Smooth muscle cell (in vitro differentiated cells): ENCODE data around the gene ADAM11. TPM values are rescaled to one million over a fixed set of nuclear protein-coding genes. Genes with fewer than 3 reads are reported as not detected.
"Not testable (repeated sequence)": the region's sequence is repeated elsewhere in the genome, so short reads cannot be mapped to it uniquely, and the experiment has no call there.

ENCODE experiments used
- DNase-seq: peaks from one replicate; lab custom pipeline; 2025; ENCODE audit not compliant: unreplicated experiment; lab: John Stamatoyannopoulos, UW
- H2AFZ ChIP-seq: fragments of 200-600 bp; sonication (generic); 2 replicates; pipeline ENCODE4 v1.6.0; 2016; ENCODE audit warnings: antibody characterized with exemption, low read depth, mild to moderate bottlenecking
- H3F3A ChIP-seq: fragments of 200-600 bp; sonication (generic); 2 replicates; pipeline ENCODE4 v1.6.0; 2017; ENCODE audit warnings: antibody characterized with exemption, low read depth
- H3K27ac ChIP-seq: fragments of 200-600 bp; sonication (generic); 2 replicates; pipeline ENCODE4 v1.5.1; 2016; ENCODE audit warnings: low read depth, mild to moderate bottlenecking
- H3K27me3 ChIP-seq: fragments of 200-600 bp; sonication (generic); 2 replicates; pipeline ENCODE4 v1.6.1; 2016; ENCODE audit warnings: low read depth, mild to moderate bottlenecking
- H3K36me3 ChIP-seq: fragments of 200-600 bp; sonication (generic); 2 replicates; pipeline ENCODE4 v1.5.1; 2016; ENCODE audit warnings: low read depth
- H3K4me1 ChIP-seq: fragments of 200-600 bp; sonication (generic); 2 replicates; pipeline ENCODE4 v1.5.1; 2016; ENCODE audit warnings: low read depth
- H3K4me2 ChIP-seq: fragments of 200-600 bp; sonication (generic); 2 replicates; pipeline ENCODE4 v1.6.0; 2016; ENCODE audit warnings: mild to moderate bottlenecking
- H3K4me3 ChIP-seq: fragments of 200-600 bp; sonication (generic); 2 replicates; pipeline ENCODE4 v1.5.1; 2016; ENCODE audit warnings: mild to moderate bottlenecking
- H3K79me2 ChIP-seq: fragments of 200-600 bp; sonication (generic); 2 replicates; pipeline ENCODE4 v1.6.0; 2016; ENCODE audit warnings: low read depth, mild to moderate bottlenecking
- H3K9ac ChIP-seq: fragments of 200-600 bp; sonication (generic); 2 replicates; pipeline ENCODE4 v1.6.0; 2016; ENCODE audit warnings: low read depth
- H3K9me3 ChIP-seq: fragments of 200-600 bp; sonication (generic); replicated peaks from 2 replicates; pipeline ENCODE4 v1.5.1; 2016; ENCODE audit warnings: low read depth
- H4K20me1 ChIP-seq: fragments of 200-600 bp; sonication (generic); 2 replicates; pipeline ENCODE4 v1.6.0; 2016; ENCODE audit warnings: low read depth
- WGBS: methylation state at CpG from one replicate; pipeline ENCODE4 v1.1.7; 2016; ENCODE audit warnings: low lambda C conversion rate; 5-methylcytosine and 5-hydroxymethylcytosine counted together
- polyA plus RNA-seq: library from polyadenylated mRNA; unstranded; fragments of >200 nt; fragmentation: Nextera tagmentation; extraction: Ambion mirVana; gene quantifications from 2 replicates; pipeline ENCODE4 v1.2.1, GENCODE V29; 2016
- total RNA-seq: library from RNA; depleted of rRNA; stranded (reverse); fragments of >200 nt; gene quantifications from 2 replicates; pipeline ENCODE4 v1.2.3, GENCODE V29; 2014
- TF ChIP-seq, protein P1 (sequence below): fragments of 200-600 bp; sonication (generic); IDR thresholded peaks from 2 replicates; pipeline ENCODE4 v1.5.1; 2017; ENCODE audit warnings: borderline replicate concordance, mild to moderate bottlenecking, antibody characterized with exemption; ENCODE audit not compliant: insufficient read depth, poor library complexity, severe bottlenecking

The ADAM11 gene
- total and polyA plus RNA-seq, 2 experiments from 2014 or later = 0.48 TPM; not detected in 1

DNA sequence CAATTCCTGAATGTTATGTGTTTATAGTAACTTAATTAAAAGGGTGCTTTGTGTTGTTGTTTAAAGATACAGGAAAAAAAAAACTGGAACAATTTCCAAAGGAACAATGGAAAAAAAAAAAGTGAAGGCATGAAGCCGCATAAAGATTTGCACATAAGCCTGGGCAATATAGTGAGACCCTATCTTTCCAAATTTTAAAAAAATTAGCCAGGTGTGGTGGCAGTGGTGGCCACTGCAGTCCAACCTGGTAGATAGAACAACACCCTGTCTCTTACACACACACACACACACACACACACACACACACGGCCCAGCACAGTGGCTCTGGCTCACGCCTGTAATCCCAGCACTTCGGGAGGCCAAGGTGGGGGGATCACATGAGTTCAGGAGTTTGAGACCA lies 49.4 kb downstream of the ADAM11 start:
- H3K4me2 ChIP-seq = no peak overlapping the region
- H3K27me3 ChIP-seq = no peaks in the 10 kb centered on the region
- peaks cover 64% of the 10 kb centered on the region for H4K20me1 ChIP-seq
- H3K27ac ChIP-seq = no peak overlapping the region
- H2AFZ ChIP-seq = no peak overlapping the region
- WGBS = 100% methylated on average over 4 of the region's 4 CpGs
- H3F3A ChIP-seq = no peaks in the 10 kb centered on the region
- no peaks in the 10 kb centered on the region for H3K4me1 ChIP-seq
- no peak overlapping the region for H3K4me3 ChIP-seq
- H3K79me2 ChIP-seq = peaks cover 24% of the 10 kb centered on the region
- H3K36me3 ChIP-seq = no peaks in the 10 kb centered on the region
- no peak overlapping the region for H3K9ac ChIP-seq
- no peaks in the 10 kb centered on the region for H3K9me3 ChIP-seq
- DNase-seq = no peak
- TF ChIP-seq, protein P1, sequence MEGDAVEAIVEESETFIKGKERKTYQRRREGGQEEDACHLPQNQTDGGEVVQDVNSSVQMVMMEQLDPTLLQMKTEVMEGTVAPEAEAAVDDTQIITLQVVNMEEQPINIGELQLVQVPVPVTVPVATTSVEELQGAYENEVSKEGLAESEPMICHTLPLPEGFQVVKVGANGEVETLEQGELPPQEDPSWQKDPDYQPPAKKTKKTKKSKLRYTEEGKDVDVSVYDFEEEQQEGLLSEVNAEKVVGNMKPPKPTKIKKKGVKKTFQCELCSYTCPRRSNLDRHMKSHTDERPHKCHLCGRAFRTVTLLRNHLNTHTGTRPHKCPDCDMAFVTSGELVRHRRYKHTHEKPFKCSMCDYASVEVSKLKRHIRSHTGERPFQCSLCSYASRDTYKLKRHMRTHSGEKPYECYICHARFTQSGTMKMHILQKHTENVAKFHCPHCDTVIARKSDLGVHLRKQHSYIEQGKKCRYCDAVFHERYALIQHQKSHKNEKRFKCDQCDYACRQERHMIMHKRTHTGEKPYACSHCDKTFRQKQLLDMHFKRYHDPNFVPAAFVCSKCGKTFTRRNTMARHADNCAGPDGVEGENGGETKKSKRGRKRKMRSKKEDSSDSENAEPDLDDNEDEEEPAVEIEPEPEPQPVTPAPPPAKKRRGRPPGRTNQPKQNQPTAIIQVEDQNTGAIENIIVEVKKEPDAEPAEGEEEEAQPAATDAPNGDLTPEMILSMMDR = no peak

DNA sequence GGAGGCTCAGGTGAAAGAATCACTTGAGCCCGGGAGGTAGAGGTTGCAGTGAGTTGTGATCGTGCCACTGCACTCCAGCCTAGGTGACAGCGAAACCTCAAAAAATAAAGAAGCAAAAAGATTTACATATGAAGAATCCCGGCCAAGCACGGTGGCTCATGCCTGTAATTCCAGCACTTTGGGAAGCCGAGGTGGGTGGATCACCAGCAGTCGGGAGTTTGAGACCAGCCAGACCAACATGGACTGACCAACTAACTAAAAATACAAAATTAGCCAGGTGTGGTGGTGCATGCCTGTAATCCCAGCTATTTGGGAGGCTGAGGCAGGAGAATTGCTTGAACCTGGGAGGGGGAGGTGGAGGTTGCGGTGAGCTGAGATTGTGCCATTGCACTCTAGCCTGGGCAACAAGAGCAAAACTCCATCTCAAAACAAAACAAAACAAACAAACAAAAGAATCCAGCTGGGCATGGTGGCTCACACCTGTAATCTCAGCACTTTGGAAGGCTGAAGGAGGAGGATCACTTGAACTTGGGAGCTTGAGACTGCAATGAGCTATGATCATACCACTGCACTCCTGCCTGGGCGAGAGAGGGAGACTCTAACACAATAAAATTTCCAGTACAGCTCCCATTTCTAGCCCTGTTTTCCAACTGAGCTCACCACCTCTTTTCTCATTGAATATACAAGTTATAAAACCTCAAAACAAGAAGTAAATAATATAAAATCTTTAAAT lies 50.0 kb downstream of the ADAM11 start:
- DNase-seq, H3K4me3 ChIP-seq, H3K4me1 ChIP-seq, H3K27ac ChIP-seq, H3K9me3 ChIP-seq, H3K36me3 ChIP-seq, H3K27me3 ChIP-seq, H3K4me2 ChIP-seq, H3K9ac ChIP-seq, H2AFZ ChIP-seq, H3F3A ChIP-seq: not testable (repeated sequence)
- peaks cover 24% of the 10 kb centered on the region for H3K79me2 ChIP-seq
- H4K20me1 ChIP-seq = peaks cover 61% of the 10 kb centered on the region
- over 99% methylated on average over 9 of the region's 9 CpGs for WGBS

DNA sequence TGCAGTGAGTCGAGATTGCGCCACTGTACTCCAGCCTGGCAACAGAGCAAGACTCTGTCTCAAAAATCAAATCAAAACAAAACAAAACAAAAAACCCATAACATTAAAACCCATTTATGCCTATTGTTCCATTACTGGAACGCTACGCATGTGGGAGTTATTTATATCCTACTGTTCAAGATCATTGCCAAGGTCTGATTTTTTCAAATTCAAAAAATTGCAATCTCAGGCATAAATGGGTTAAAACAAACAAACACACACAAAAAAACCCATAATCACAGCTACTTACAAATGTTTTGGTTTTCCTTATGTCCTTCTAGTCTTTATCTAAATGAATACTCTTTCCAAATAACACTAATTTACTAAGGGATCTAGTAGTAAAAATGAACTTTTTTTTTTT lies 53.5 kb downstream of the ADAM11 start:
- Histone ChIP-seq H3K4me1 (no peaks in the 10 kb centered on the region), H3K36me3 (no peaks in the 10 kb centered on the region), H3K4me3 (no peak overlapping the region), H3K79me2 (peaks cover 49% of the 10 kb centered on the region), H2AFZ (no peak overlapping the region), H4K20me1 (peaks cover 77% of the 10 kb centered on the region), H3K9ac (no peak overlapping the region), H3K27me3 (no peaks in the 10 kb centered on the region), H3K9me3 (no peaks in the 10 kb centered on the region), H3K27ac (no peak overlapping the region), H3F3A (no peaks in the 10 kb centered on the region), H3K4me2 (no peak overlapping the region)
- 95% methylated on average over 4 of the region's 4 CpGs for WGBS
- DNase-seq = no peak
- TF ChIP-seq, protein P1 = no peak

DNA sequence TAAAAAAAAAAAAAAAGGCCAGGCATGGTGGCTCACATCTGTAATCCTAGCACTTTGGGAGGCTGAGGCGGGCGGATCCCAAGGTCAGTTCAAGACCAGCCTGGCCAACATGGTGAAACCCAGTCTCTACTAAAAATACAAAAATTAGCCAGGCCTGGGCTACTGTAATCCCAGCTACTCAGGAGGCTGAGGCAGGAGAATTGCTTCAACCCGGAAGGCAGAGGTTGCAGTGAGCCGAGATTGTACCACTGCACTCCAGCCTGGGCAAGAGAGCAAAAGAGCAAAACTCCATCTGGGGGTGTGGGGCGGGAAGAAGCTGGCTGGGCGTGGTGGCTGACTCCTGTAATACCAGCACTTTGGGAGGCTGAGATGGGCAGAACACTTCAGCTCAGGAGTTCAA lies 59.7 kb downstream of the ADAM11 start:
- H3K4me3 ChIP-seq, DNase-seq, H3K9me3 ChIP-seq, H3K27me3 ChIP-seq, H3F3A ChIP-seq, H3K4me2 ChIP-seq, H3K27ac ChIP-seq, H3K36me3 ChIP-seq, H2AFZ ChIP-seq, H3K4me1 ChIP-seq, H3K9ac ChIP-seq: not testable (repeated sequence)
- H4K20me1 ChIP-seq = peaks cover 77% of the 10 kb centered on the region
- H3K79me2 ChIP-seq = peaks cover 59% of the 10 kb centered on the region
- 93% methylated on average over 6 of the region's 6 CpGs for WGBS
